HepG2 (cell line): ENCODE data around the gene SMCHD1. TPM values are rescaled to one million over a fixed set of nuclear protein-coding genes. Genes with fewer than 3 reads are reported as not detected.

ENCODE experiments used
- ARNT ChIP-seq: fragments of 450-650 bp; IDR thresholded peaks from 2 replicates; pipeline ENCODE4 v1.6.1; 2017
- CHCHD3 ChIP-seq: sonication (generic); formaldehyde crosslinking; IDR thresholded peaks from 2 replicates; pipeline ENCODE4 v1.8.0; 2022; ENCODE audit warnings: mild to moderate bottlenecking, missing genetic modification reagents, moderate library complexity
- ERF ChIP-seq: IDR thresholded peaks from 2 replicates; pipeline ENCODE4 v1.6.1; 2018; ENCODE audit warnings: missing biosample characterization, missing genetic modification reagents
- MXI1 ChIP-seq: IDR thresholded peaks from 3 replicates; pipeline ENCODE4 v1.6.1; 2012; ENCODE audit warnings: low read depth, low read length, inconsistent platforms, borderline replicate concordance
- SRF ChIP-seq: IDR thresholded peaks from 2 replicates; pipeline ENCODE4 v1.6.1; 2011; ENCODE audit warnings: mild to moderate bottlenecking, low read depth, low read length, moderate library complexity
- ZBTB38 ChIP-seq: sonication (generic); formaldehyde crosslinking; IDR thresholded peaks from 2 replicates; pipeline ENCODE4 v1.5.1; 2020; ENCODE audit warnings: mild to moderate bottlenecking, missing genetic modification reagents
- ZNF3 ChIP-seq: IDR thresholded peaks from 2 replicates; pipeline ENCODE4 v1.7.0; 2017; ENCODE audit warnings: inconsistent platforms
- ZNF446 ChIP-seq: sonication (generic); formaldehyde crosslinking; IDR thresholded peaks from 2 replicates; pipeline ENCODE4 v1.5.0; 2020; ENCODE audit warnings: mild to moderate bottlenecking, missing genetic modification reagents
- ZNF678 ChIP-seq: sonication (generic); formaldehyde crosslinking; IDR thresholded peaks from 2 replicates; pipeline ENCODE4 v1.4.0; 2020; ENCODE audit warnings: mild to moderate bottlenecking, missing genetic modification reagents
- ZNF841 ChIP-seq: sonication (generic); formaldehyde crosslinking; IDR thresholded peaks from 2 replicates; pipeline ENCODE4 v1.8.1; 2023; ENCODE audit warnings: missing genetic modification reagents, borderline replicate concordance
- ZNF883 ChIP-seq: sonication (generic); formaldehyde crosslinking; IDR thresholded peaks from 2 replicates; pipeline ENCODE4 v1.5.1; 2020; ENCODE audit warnings: mild to moderate bottlenecking, missing genetic modification reagents; ENCODE audit errors: not compliant biosample characterization
- polyA plus RNA-seq, 8 experiments: library from polyadenylated mRNA; depleted of rRNA in 3 of 8; stranded (reverse) in 7 of 8; unstranded in 1 of 8; fragments of >200 nt; fragmentation: Illumina TruSeq in 4 of 8; extraction: Trizol in 4 of 8; gene quantifications; 2 replicates each; pipeline versions ENCODE4 v1.2.1 to v1.2.3, GENCODE V29; 2011 to 2016; ENCODE audit warnings: low read depth in 4 of 8, missing spikeins in 1 of 8, mixed read lengths in 1 of 8; ENCODE audit not compliant: insufficient read depth in 1 of 8
- total RNA-seq, 5 experiments: library from RNA; depleted of rRNA; stranded (reverse); fragments of >200 nt; fragmentation: Illumina TruSeq; extraction: Trizol; gene quantifications; 2 replicates each; pipeline ENCODE4 v1.2.3, GENCODE V29; 2016; ENCODE audit warnings: low read depth in 1 of 5
- TF ChIP-seq, protein P1 (sequence below): sonication (generic); formaldehyde crosslinking; IDR thresholded peaks from 2 replicates; pipeline ENCODE4 v1.8.1; 2022; ENCODE audit warnings: low read depth, mild to moderate bottlenecking, missing genetic modification reagents
- TF ChIP-seq, protein P2 (sequence below): sonication (generic); formaldehyde crosslinking; IDR thresholded peaks from 2 replicates; pipeline ENCODE4 v1.4.0; 2020; ENCODE audit warnings: missing genetic modification reagents, borderline replicate concordance
- TF ChIP-seq, protein P3 (sequence below): IDR thresholded peaks from 2 replicates; pipeline ENCODE4 v1.6.1; 2016; ENCODE audit warnings: control low read depth
- TF ChIP-seq, protein P4 (sequence below): sonication (generic); formaldehyde crosslinking; IDR thresholded peaks from 2 replicates; pipeline ENCODE4 v1.8.1; 2023; ENCODE audit warnings: mild to moderate bottlenecking, inconsistent platforms, moderate library complexity, missing genetic modification reagents, borderline replicate concordance
- TF ChIP-seq, protein P5 (sequence below): sonication (generic); formaldehyde crosslinking; IDR thresholded peaks from 2 replicates; pipeline ENCODE4 v1.5.0; 2020; ENCODE audit warnings: mild to moderate bottlenecking, missing genetic modification reagents
- TF ChIP-seq, protein P6 (sequence below): sonication (generic); formaldehyde crosslinking; IDR thresholded peaks from 2 replicates; pipeline ENCODE4 v1.8.0; 2022; ENCODE audit warnings: mild to moderate bottlenecking, missing genetic modification reagents, borderline replicate concordance

The SMCHD1 gene
- total and polyA plus RNA-seq, 2 of the 13 experiments (the other 11 are each of a cell fraction or from before 2014, with no cell fraction given) = 21.4 to 93.6 TPM

DNA sequence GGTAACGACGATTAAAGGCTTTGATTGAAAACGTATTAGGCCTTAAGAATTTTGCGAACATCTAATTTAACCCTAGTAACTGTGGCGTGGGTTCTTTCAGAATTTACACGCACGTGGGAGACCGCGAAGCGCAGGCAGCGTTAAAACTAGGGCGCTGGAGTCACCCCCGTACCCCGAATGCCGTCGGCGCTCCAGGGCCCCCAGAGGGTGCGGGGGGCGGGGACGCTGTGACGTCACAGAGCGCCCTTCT, 673 bp upstream of the SMCHD1 start (continued):
- no peak for TF ChIP-seq ZNF3 (CRISPR knock-in tag)
- TF ChIP-seq, protein P1, sequence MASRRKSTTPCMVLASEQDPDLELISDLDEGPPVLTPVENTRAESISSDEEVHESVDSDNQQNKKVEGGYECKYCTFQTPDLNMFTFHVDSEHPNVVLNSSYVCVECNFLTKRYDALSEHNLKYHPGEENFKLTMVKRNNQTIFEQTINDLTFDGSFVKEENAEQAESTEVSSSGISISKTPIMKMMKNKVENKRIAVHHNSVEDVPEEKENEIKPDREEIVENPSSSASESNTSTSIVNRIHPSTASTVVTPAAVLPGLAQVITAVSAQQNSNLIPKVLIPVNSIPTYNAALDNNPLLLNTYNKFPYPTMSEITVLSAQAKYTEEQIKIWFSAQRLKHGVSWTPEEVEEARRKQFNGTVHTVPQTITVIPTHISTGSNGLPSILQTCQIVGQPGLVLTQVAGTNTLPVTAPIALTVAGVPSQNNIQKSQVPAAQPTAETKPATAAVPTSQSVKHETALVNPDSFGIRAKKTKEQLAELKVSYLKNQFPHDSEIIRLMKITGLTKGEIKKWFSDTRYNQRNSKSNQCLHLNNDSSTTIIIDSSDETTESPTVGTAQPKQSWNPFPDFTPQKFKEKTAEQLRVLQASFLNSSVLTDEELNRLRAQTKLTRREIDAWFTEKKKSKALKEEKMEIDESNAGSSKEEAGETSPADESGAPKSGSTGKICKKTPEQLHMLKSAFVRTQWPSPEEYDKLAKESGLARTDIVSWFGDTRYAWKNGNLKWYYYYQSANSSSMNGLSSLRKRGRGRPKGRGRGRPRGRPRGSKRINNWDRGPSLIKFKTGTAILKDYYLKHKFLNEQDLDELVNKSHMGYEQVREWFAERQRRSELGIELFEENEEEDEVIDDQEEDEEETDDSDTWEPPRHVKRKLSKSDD = peak; percentile 70; the same call in 1 of the 2 replicates
- no peak for TF ChIP-seq SRF
- TF ChIP-seq ARNT = no peak
- TF ChIP-seq, protein P2, sequence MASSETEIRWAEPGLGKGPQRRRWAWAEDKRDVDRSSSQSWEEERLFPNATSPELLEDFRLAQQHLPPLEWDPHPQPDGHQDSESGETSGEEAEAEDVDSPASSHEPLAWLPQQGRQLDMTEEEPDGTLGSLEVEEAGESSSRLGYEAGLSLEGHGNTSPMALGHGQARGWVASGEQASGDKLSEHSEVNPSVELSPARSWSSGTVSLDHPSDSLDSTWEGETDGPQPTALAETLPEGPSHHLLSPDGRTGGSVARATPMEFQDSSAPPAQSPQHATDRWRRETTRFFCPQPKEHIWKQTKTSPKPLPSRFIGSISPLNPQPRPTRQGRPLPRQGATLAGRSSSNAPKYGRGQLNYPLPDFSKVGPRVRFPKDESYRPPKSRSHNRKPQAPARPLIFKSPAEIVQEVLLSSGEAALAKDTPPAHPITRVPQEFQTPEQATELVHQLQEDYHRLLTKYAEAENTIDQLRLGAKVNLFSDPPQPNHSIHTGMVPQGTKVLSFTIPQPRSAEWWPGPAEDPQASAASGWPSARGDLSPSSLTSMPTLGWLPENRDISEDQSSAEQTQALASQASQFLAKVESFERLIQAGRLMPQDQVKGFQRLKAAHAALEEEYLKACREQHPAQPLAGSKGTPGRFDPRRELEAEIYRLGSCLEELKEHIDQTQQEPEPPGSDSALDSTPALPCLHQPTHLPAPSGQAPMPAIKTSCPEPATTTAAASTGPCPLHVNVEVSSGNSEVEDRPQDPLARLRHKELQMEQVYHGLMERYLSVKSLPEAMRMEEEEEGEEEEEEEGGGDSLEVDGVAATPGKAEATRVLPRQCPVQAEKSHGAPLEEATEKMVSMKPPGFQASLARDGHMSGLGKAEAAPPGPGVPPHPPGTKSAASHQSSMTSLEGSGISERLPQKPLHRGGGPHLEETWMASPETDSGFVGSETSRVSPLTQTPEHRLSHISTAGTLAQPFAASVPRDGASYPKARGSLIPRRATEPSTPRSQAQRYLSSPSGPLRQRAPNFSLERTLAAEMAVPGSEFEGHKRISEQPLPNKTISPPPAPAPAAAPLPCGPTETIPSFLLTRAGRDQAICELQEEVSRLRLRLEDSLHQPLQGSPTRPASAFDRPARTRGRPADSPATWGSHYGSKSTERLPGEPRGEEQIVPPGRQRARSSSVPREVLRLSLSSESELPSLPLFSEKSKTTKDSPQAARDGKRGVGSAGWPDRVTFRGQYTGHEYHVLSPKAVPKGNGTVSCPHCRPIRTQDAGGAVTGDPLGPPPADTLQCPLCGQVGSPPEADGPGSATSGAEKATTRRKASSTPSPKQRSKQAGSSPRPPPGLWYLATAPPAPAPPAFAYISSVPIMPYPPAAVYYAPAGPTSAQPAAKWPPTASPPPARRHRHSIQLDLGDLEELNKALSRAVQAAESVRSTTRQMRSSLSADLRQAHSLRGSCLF (CRISPR knock-in tag) = no peak
- no peak for TF ChIP-seq ZNF841 (CRISPR knock-in tag)
- no peak for TF ChIP-seq ZNF678 (CRISPR knock-in tag)
- TF ChIP-seq, protein P3, sequence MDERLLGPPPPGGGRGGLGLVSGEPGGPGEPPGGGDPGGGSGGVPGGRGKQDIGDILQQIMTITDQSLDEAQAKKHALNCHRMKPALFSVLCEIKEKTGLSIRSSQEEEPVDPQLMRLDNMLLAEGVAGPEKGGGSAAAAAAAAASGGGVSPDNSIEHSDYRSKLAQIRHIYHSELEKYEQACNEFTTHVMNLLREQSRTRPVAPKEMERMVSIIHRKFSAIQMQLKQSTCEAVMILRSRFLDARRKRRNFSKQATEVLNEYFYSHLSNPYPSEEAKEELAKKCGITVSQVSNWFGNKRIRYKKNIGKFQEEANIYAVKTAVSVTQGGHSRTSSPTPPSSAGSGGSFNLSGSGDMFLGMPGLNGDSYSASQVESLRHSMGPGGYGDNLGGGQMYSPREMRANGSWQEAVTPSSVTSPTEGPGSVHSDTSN (CRISPR knock-in tag) = no peak
- no peak for TF ChIP-seq ERF (CRISPR knock-in tag)
- no peak for TF ChIP-seq ZNF883 (CRISPR knock-in tag)
- TF ChIP-seq, protein P4, sequence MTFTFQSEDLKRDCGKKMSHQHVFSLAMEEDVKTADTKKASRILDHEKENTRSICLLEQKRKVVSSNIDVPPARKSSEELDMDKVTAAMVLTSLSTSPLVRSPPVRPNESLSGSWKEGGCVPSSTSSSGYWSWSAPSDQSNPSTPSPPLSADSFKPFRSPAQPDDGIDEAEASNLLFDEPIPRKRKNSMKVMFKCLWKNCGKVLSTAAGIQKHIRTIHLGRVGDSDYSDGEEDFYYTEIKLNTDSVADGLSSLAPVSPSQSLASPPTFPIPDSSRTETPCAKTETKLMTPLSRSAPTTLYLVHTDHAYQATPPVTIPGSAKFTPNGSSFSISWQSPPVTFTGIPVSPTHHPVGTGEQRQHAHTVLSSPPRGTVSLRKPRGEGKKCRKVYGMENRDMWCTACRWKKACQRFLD (CRISPR knock-in tag) = no peak
- TF ChIP-seq, protein P5, sequence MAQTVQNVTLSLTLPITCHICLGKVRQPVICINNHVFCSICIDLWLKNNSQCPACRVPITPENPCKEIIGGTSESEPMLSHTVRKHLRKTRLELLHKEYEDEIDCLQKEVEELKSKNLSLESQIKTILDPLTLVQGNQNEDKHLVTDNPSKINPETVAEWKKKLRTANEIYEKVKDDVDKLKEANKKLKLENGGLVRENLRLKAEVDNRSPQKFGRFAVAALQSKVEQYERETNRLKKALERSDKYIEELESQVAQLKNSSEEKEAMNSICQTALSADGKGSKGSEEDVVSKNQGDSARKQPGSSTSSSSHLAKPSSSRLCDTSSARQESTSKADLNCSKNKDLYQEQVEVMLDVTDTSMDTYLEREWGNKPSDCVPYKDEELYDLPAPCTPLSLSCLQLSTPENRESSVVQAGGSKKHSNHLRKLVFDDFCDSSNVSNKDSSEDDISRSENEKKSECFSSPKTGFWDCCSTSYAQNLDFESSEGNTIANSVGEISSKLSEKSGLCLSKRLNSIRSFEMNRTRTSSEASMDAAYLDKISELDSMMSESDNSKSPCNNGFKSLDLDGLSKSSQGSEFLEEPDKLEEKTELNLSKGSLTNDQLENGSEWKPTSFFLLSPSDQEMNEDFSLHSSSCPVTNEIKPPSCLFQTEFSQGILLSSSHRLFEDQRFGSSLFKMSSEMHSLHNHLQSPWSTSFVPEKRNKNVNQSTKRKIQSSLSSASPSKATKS = no peak
- TF ChIP-seq ZBTB38 (CRISPR knock-in tag) = peak; percentile 14; the same call in 1 of the 2 replicates
- no peak for TF ChIP-seq ZNF446 (CRISPR knock-in tag)
- TF ChIP-seq CHCHD3 (CRISPR knock-in tag) = no peak
- TF ChIP-seq MXI1 = no peak
- TF ChIP-seq, protein P6, sequence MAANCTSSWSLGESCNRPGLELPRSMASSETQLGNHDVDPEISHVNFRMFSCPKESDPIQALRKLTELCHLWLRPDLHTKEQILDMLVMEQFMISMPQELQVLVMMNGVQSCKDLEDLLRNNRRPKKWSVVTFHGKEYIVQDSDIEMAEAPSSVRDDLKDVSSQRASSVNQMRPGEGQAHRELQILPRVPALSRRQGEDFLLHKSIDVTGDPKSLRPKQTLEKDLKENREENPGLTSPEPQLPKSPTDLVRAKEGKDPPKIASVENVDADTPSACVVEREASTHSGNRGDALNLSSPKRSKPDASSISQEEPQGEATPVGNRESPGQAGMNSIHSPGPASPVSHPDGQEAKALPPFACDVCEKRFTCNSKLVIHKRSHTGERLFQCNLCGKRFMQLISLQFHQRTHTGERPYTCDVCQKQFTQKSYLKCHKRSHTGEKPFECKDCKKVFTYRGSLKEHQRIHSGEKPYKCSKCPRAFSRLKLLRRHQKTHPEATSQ (CRISPR knock-in tag) = no peak
